A549 (cell line): ENCODE data around the gene PAQR5. TPM values are rescaled to one million over a fixed set of nuclear protein-coding genes. Genes with fewer than 3 reads are reported as not detected.

ENCODE experiments used
- ATAC-seq, 2 experiments: fragments of 200-7000 bp in 1 of 2; fragments of >200 bp in 1 of 2; cut with Nextera tagmentation in 1 of 2; cut with Tn5 transposase in 1 of 2; 3 replicates each; pipeline versions ENCODE4 v1.8.0 to v1.9.1; 2018 to 2020; ENCODE audit warnings: mild to moderate bottlenecking in 1 of 2, moderate library complexity in 1 of 2
- CTCF ChIA-PET: fragments of 300-600 bp; sonication (Branson Sonifier 250); formaldehyde crosslinking; extraction: SDS; loops from one replicate; lab custom pipeline; 2021; ENCODE audit warnings: antibody characterized with exemption, inconsistent platforms; lab: Yijun Ruan, JAX
- POLR2A ChIA-PET: fragments of 350-600 bp; formaldehyde crosslinking; extraction: SDS; loops from one replicate; lab custom pipeline; 2021; ENCODE audit warnings: antibody characterized with exemption, inconsistent platforms; lab: Yijun Ruan, JAX
- DNase-seq, 2 experiments: peaks; one replicate each; pipeline versions ENCODE4 v3.0.0 to v3.0.0-alpha.2; 2011 to 2016; ENCODE audit warnings: low read depth in 1 of 2, low spot score in 1 of 2
- FAIRE-seq: peaks from 2 replicates; lab custom pipeline; 2011; peaks lifted over from hg19 to GRCh38; lab: Jason Lieb, UNC
- H3K27ac ChIP-seq, 2 experiments: fragments of >200 bp; sonication (Bioruptor Twin); formaldehyde crosslinking; 3 replicates each; pipeline ENCODE4 v1.5.1; 2016 to 2017
- H3K4me1 ChIP-seq: fragments of >200 bp; sonication (Bioruptor Twin); formaldehyde crosslinking; 3 replicates; pipeline ENCODE4 v1.6.1; 2016
- H3K4me2 ChIP-seq: fragments of >200 bp; sonication (Bioruptor Twin); formaldehyde crosslinking; 3 replicates; pipeline ENCODE4 v1.6.1; 2016
- H3K4me3 ChIP-seq: fragments of >200 bp; sonication (Bioruptor Twin); formaldehyde crosslinking; 3 replicates; pipeline ENCODE4 v1.5.1; 2016
- H3K9me3 ChIP-seq: fragments of >200 bp; sonication (Bioruptor Twin); formaldehyde crosslinking; 3 replicates; pipeline ENCODE4 v1.6.1; 2016
- BCL3 ChIP-seq: fragments of >200 bp; sonication (Bioruptor Twin); formaldehyde crosslinking; IDR thresholded peaks from 3 replicates; pipeline ENCODE4 v1.6.1; 2016
- CBX2 ChIP-seq: fragments of 200-600 bp; sonication (generic); IDR thresholded peaks from 2 replicates; pipeline ENCODE4 v1.6.1; 2016; ENCODE audit warnings: low read depth, mild to moderate bottlenecking, borderline replicate concordance
- CHD4 ChIP-seq: fragments of 200-600 bp; sonication (generic); IDR thresholded peaks from 2 replicates; pipeline ENCODE4 v1.6.1; 2016; ENCODE audit warnings: antibody characterized with exemption, mild to moderate bottlenecking, borderline replicate concordance
- EHF ChIP-seq: fragments of 250-450 bp; sonication (Bioruptor Pico); IDR thresholded peaks from 2 replicates; pipeline ENCODE4 v1.5.0; 2020; ENCODE audit warnings: mild to moderate bottlenecking
- EP300 ChIP-seq, 2 experiments: fragments of >200 bp; sonication (Bioruptor Twin); formaldehyde crosslinking; IDR thresholded peaks; 2 replicates in 1 of 2; 3 replicates in 1 of 2; pipeline ENCODE4 v1.6.1; 2016 to 2017
- ESRRA ChIP-seq: fragments of 150-350 bp; IDR thresholded peaks from 2 replicates; pipeline ENCODE4 v1.6.1; 2014; ENCODE audit warnings: mild to moderate bottlenecking, low read length, borderline replicate concordance
- FOSB ChIP-seq: fragments of 250-450 bp; sonication (Bioruptor Pico); IDR thresholded peaks from 2 replicates; pipeline ENCODE4 v1.5.0; 2020; ENCODE audit warnings: mild to moderate bottlenecking, moderate library complexity
- FOSL2 ChIP-seq, 2 experiments: fragments of 450-650 bp in 1 of 2; fragments of >200 bp in 1 of 2; sonication (Bioruptor Twin) in 1 of 2; formaldehyde crosslinking; IDR thresholded peaks; 2 replicates each; pipeline versions ENCODE4 v1.5.0 to v1.6.1; 2016 to 2020; ENCODE audit warnings: mild to moderate bottlenecking in 1 of 2, moderate library complexity in 1 of 2
- GATA3 ChIP-seq: IDR thresholded peaks from 2 replicates; pipeline ENCODE4 v1.6.1; 2012; ENCODE audit warnings: borderline replicate concordance
- HDAC2 ChIP-seq: fragments of 200-600 bp; sonication (generic); IDR thresholded peaks from 2 replicates; pipeline ENCODE4 v1.6.1; 2016
- HES2 ChIP-seq: fragments of >200 bp; sonication (Bioruptor Twin); formaldehyde crosslinking; IDR thresholded peaks from 2 replicates; pipeline ENCODE4 v1.6.1; 2016
- HOXB13 ChIP-seq: fragments of 250-450 bp; sonication (Bioruptor Pico); IDR thresholded peaks from 2 replicates; pipeline ENCODE4 v1.5.0; 2020; ENCODE audit warnings: low read depth, mild to moderate bottlenecking, moderate library complexity
- JUNB ChIP-seq: fragments of >200 bp; sonication (Bioruptor Twin); formaldehyde crosslinking; IDR thresholded peaks from 2 replicates; pipeline ENCODE4 v1.6.1; 2016
- KDM1A ChIP-seq: fragments of 200-600 bp; sonication (generic); IDR thresholded peaks from 2 replicates; pipeline ENCODE4 v1.6.1; 2016; ENCODE audit warnings: low read depth, mild to moderate bottlenecking
- MAFK ChIP-seq: fragments of 450-650 bp; IDR thresholded peaks from 2 replicates; pipeline ENCODE4 v1.6.1; 2014; ENCODE audit not compliant: partially characterized antibody
- MAZ ChIP-seq: fragments of 150-350 bp; IDR thresholded peaks from 2 replicates; pipeline ENCODE4 v1.6.1; 2014; ENCODE audit warnings: antibody characterized with exemption, low read depth, low read length, borderline replicate concordance
- MYC ChIP-seq: IDR thresholded peaks from 2 replicates; pipeline ENCODE4 v1.6.1; 2012; ENCODE audit warnings: mild to moderate bottlenecking, inconsistent platforms, low read length, improper control_type of control experiment, borderline replicate concordance
- NFE2L2 ChIP-seq: fragments of 150-350 bp; conservative IDR thresholded peaks from 2 replicates; pipeline ENCODE4 v1.6.1; 2014; ENCODE audit warnings: low read length
- NR3C1 ChIP-seq: fragments of >200 bp; sonication (Bioruptor Twin); formaldehyde crosslinking; IDR thresholded peaks from 3 replicates; pipeline ENCODE4 v1.6.1; 2017
- PBX3 ChIP-seq: IDR thresholded peaks from 2 replicates; pipeline ENCODE4 v1.6.1; 2012
- PHF8 ChIP-seq: fragments of 200-600 bp; sonication (generic); IDR thresholded peaks from 2 replicates; pipeline ENCODE4 v1.6.1; 2016; ENCODE audit warnings: low read depth, mild to moderate bottlenecking, antibody characterized with exemption, moderate library complexity, borderline replicate concordance
- POLR2A ChIP-seq: IDR thresholded peaks from 2 replicates; pipeline ENCODE4 v1.6.1; 2012; ENCODE audit warnings: mild to moderate bottlenecking, low read length
- RFX5 ChIP-seq: fragments of 450-650 bp; IDR thresholded peaks from 2 replicates; pipeline ENCODE4 v1.7.1; 2014; ENCODE audit warnings: antibody characterized with exemption, mild to moderate bottlenecking, moderate library complexity
- RNF2 ChIP-seq: fragments of 200-600 bp; sonication (generic); IDR thresholded peaks from 2 replicates; pipeline ENCODE4 v1.6.1; 2016; ENCODE audit warnings: low read depth, mild to moderate bottlenecking, antibody characterized with exemption, moderate library complexity, borderline replicate concordance
- SMC3 ChIP-seq: fragments of >200 bp; sonication (Bioruptor Twin); formaldehyde crosslinking; IDR thresholded peaks from 3 replicates; pipeline ENCODE4 v1.6.1; 2018; ENCODE audit warnings: inconsistent platforms
- TFCP2L1 ChIP-seq: fragments of 250-450 bp; sonication (Bioruptor Pico); IDR thresholded peaks from 2 replicates; pipeline ENCODE4 v1.5.0; 2021; ENCODE audit warnings: mild to moderate bottlenecking
- TP53 ChIP-seq: fragments of 250-450 bp; sonication (Bioruptor Pico); IDR thresholded peaks from 2 replicates; pipeline ENCODE4 v1.5.0; 2021; ENCODE audit warnings: mild to moderate bottlenecking, moderate library complexity
- ZC3H11A ChIP-seq: fragments of 450-650 bp; IDR thresholded peaks from 2 replicates; pipeline ENCODE4 v1.6.1; 2014; ENCODE audit warnings: antibody characterized with exemption, mild to moderate bottlenecking
- ZNF302 ChIP-seq: fragments of 250-450 bp; sonication (Bioruptor Pico); IDR thresholded peaks from 2 replicates; pipeline ENCODE4 v1.9.0; 2021; ENCODE audit warnings: inconsistent platforms, mild to moderate bottlenecking, moderate library complexity
- ZSCAN20 ChIP-seq: fragments of 250-450 bp; sonication (Bioruptor Pico); IDR thresholded peaks from 2 replicates; pipeline ENCODE4 v1.8.0; 2022; ENCODE audit warnings: mild to moderate bottlenecking, moderate library complexity
- WGBS: methylation state at CpG from one replicate; pipeline ENCODE4 v1.1.6; 2017; ENCODE audit errors: missing lambda C conversion rate; 5-methylcytosine and 5-hydroxymethylcytosine counted together
- polyA plus RNA-seq, 4 experiments: library from polyadenylated mRNA; depleted of rRNA in 3 of 4; stranded (reverse); fragments of >200 nt; fragmentation: RNase III in 1 of 4; extraction: RNeasy Plus Mini Kit Qiagen cat#74134 plus additional on column Dnase treatment in 1 of 4; gene quantifications; 2 replicates in 3 of 4; 3 replicates in 1 of 4; pipeline ENCODE4 v1.2.3, GENCODE V29; 2011 to 2017
- TF ChIP-seq, protein P1 (sequence below): fragments of 450-650 bp; IDR thresholded peaks from 2 replicates; pipeline ENCODE4 v1.6.1; 2014; ENCODE audit warnings: antibody characterized with exemption
- TF ChIP-seq, protein P2 (sequence below): fragments of 250-450 bp; sonication (Bioruptor Pico); IDR thresholded peaks from 2 replicates; pipeline ENCODE4 v1.5.0; 2020; ENCODE audit warnings: low read depth, mild to moderate bottlenecking, moderate library complexity

The PAQR5 gene
- polyA plus RNA-seq, 2 of the 4 experiments (the other 2 are of a cell fraction) = 104 to 114 TPM

- H3K4me3 ChIP-seq = no peak overlapping the region
- H3K9me3 ChIP-seq = no peaks in the 10 kb centered on the region
- no peak overlapping the region for H3K4me2 ChIP-seq
- no peak overlapping the region for H3K27ac ChIP-seq
- POLR2A ChIA-PET = no interaction called here
- peaks cover 4% of the 10 kb centered on the region; the same call in 2 of the 3 replicates for H3K4me1 ChIP-seq
- no peak for ATAC-seq
- CTCF ChIA-PET = interaction anchor here (0.5 to 0.9 kb wide), 2 partner anchors 11 to 43 kb away, joined by 3 read pairs; no protein-coding TSS in a partner anchor
- DNase-seq = no peak
- TF ChIP-seq MYC (no peak), HES2 (no peak), POLR2A (no peak), RFX5 (no peak), FOSL2 (IDR thresholded peaks at IDR 0.05) (no peak), FOSL2 (CRISPR knock-in tag; IDR thresholded peaks at IDR 0.05) (no peak), TP53 (CRISPR knock-in tag) (no peak), TFCP2L1 (CRISPR knock-in tag) (no peak), HDAC2 (no peak), SMC3 (no peak), MAZ (no peak)
- peak; percentile 92 for FAIRE-seq
Observed at GRCh38 chr15:69421498-69421897, 122.8 kb downstream of the PAQR5 start.

GRCh38 chr15:69422336-69422895 is 123.7 kb downstream of the PAQR5 start:
- CTCF ChIA-PET = interaction anchor here (0.5 to 0.9 kb wide), 4 partner anchors 12 to 1402 kb away, joined by 3 read pairs; no protein-coding TSS in a partner anchor
- POLR2A ChIA-PET = interaction anchor here (0.7 to 1.0 kb wide), 2 partner anchors 30 to 31 kb away, joined by 3 read pairs; partner anchors contain the start of gene RPLP1
- Histone ChIP-seq H3K4me3 (no peak overlapping the region), H3K4me1 (peaks cover 2% of the 10 kb centered on the region; the same call in 1 of the 3 replicates), H3K4me2 (no peak overlapping the region), H3K9me3 (no peaks in the 10 kb centered on the region), H3K27ac (no peak overlapping the region)
- FAIRE-seq (no peak), ATAC-seq (no peak), DNase-seq (no peak)
- TF ChIP-seq MYC = no peak
- TF ChIP-seq GATA3 = no peak
- TF ChIP-seq RFX5 = no peak
- no peak for TF ChIP-seq MAFK
- no peak for TF ChIP-seq KDM1A
- TF ChIP-seq FOSB (CRISPR knock-in tag) = no peak
- TF ChIP-seq, protein P1, sequence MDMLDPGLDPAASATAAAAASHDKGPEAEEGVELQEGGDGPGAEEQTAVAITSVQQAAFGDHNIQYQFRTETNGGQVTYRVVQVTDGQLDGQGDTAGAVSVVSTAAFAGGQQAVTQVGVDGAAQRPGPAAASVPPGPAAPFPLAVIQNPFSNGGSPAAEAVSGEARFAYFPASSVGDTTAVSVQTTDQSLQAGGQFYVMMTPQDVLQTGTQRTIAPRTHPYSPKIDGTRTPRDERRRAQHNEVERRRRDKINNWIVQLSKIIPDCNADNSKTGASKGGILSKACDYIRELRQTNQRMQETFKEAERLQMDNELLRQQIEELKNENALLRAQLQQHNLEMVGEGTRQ = no peak
- no peak for TF ChIP-seq NFE2L2
- TF ChIP-seq PHF8 = no peak
- TF ChIP-seq EHF (CRISPR knock-in tag) = no peak
- TF ChIP-seq ZC3H11A = no peak
- no peak for TF ChIP-seq CBX2
- no peak for TF ChIP-seq EP300 (IDR thresholded peaks at IDR 0.05)
- 89% methylated on average over 4 of the region's 4 CpGs for WGBS

- H3K4me1 ChIP-seq = no peaks in the 10 kb centered on the region
- H3K27ac ChIP-seq = no peak overlapping the region
- H3K4me2 ChIP-seq = no peak overlapping the region
- ChIA-PET POLR2A (no interaction called here), CTCF (interaction anchor here (1.3 to 1.6 kb wide), 2 partner anchors 9 to 29 kb away, joined by 5 to 6 read pairs; no protein-coding TSS in a partner anchor)
- 89% methylated on average over 2 of the region's 2 CpGs for WGBS
- DNase-seq = no peak
- FAIRE-seq = peak; percentile 87
- ATAC-seq = no peak
- H3K9me3 ChIP-seq = no peaks in the 10 kb centered on the region
- H3K4me3 ChIP-seq = no peak overlapping the region
- no peak for TF ChIP-seq BCL3
- TF ChIP-seq EP300 (IDR thresholded peaks at IDR 0.05) = no peak
- TF ChIP-seq MAFK = no peak
- TF ChIP-seq ESRRA = no peak
- TF ChIP-seq ZNF302 (CRISPR knock-in tag) = no peak
- TF ChIP-seq CHD4 = no peak
- TF ChIP-seq RNF2 = no peak
- TF ChIP-seq JUNB = no peak
- TF ChIP-seq NR3C1 = no peak
- no peak for TF ChIP-seq PBX3
- TF ChIP-seq, protein P2, sequence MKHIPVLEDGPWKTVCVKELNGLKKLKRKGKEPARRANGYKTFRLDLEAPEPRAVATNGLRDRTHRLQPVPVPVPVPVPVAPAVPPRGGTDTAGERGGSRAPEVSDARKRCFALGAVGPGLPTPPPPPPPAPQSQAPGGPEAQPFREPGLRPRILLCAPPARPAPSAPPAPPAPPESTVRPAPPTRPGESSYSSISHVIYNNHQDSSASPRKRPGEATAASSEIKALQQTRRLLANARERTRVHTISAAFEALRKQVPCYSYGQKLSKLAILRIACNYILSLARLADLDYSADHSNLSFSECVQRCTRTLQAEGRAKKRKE (CRISPR knock-in tag) = no peak
- no peak for TF ChIP-seq HOXB13 (CRISPR knock-in tag)
- no peak for TF ChIP-seq FOSB (CRISPR knock-in tag)
- TF ChIP-seq CBX2 = no peak
- no peak for TF ChIP-seq ZSCAN20 (CRISPR knock-in tag)
- no peak for TF ChIP-seq HES2
Observed at GRCh38 chr15:69424001-69424400, 125.3 kb downstream of the PAQR5 start.
